ENCODE data around the gene UGT1A8. TPM values are rescaled to one million over a fixed set of nuclear protein-coding genes. Genes with fewer than 3 reads are reported as not detected.

The UGT1A8 gene
- total and polyA plus RNA-seq, 9 of the 15 experiments (the other 6 are each of a cell fraction or from before 2014, with no cell fraction given) = 0.04 TPM; not detected in 8

DNA sequence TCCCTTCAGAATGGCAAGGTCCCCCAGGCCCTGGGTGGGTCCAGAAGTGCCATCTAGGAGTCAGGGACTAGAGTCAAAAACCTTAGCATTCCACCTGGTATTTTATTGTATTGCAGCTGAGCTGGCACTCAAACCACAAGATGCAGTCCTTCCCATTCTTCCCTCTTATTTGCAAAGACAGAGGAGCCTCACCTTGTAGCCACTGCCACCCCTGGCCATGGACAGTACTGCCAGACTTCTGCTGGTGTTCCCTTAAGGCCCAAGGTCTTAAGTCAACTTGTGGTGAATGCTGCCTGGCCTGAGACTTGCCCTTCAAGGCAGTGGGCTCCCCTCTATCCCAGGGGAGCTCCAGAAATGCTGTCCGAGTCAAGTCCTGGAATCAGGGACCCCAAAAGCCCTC lies 25.7 kb downstream of the UGT1A8 start:
- intact Hi-C loops (cut with micrococcal nuclease) (no loop called here), in situ Hi-C loops (cut with MboI) (no loop called here)
- Histone ChIP-seq H3K9me1 (ENCODE audit: control insufficient read depth, insufficient read depth, low read length) (no peaks in the 10 kb centered on the region), H3K79me2 (ENCODE audit: control insufficient read depth, insufficient read depth, low read length) (no peaks in the 10 kb centered on the region), H4K20me1 (replicated peaks; ENCODE audit: control insufficient read depth, insufficient read depth, low read length) (no peaks in the 10 kb centered on the region), H3K4me2 (ENCODE audit: insufficient read depth, low read length) (no peak overlapping the region), H3K4me3 (no peak overlapping the region), H3K27me3 (ENCODE audit: control insufficient read depth in 2 of 2, insufficient read depth in 2 of 2, low read length in 2 of 2) (no peaks in the 10 kb centered on the region), H3K9ac (ENCODE audit: insufficient read depth in 1 of 2, low read depth in 2 of 2, low read length in 2 of 2) (no peak overlapping the region), H3K4me1 (replicated peaks in 1 of 2; ENCODE audit: control insufficient read depth in 2 of 2, insufficient read depth in 2 of 2, low read length in 2 of 2) (no peaks in the 10 kb centered on the region), H2AFZ (ENCODE audit: low read depth, low read length) (no peak overlapping the region), H3K27ac (ENCODE audit: extremely low read depth, low read depth, low read length) (no peak overlapping the region), H3K36me3 (ENCODE audit: control insufficient read depth, insufficient read depth, low read length) (no peaks in the 10 kb centered on the region), H3K9me3 (replicated peaks; ENCODE audit: control insufficient read depth, insufficient read depth, low read depth, low read length) (no peaks in the 10 kb centered on the region)
- peak in 1 of 4 experiments; percentile 2 for DNase-seq (ENCODE audit: extremely low read depth in 1 of 4, low spot score in 3 of 4)
- ChIA-PET POLR2A (no interaction called here), CTCF (ENCODE audit: low intra/inter-chr PET ratio) (no interaction called here)
- no peak for ATAC-seq
- no peak for FAIRE-seq
- no TSS peak for BruUV-seq (replicated peaks)
- 0% methylated on average over 1 of the region's 1 CpG for WGBS (ENCODE audit: insufficient coverage, low coverage, missing lambda C conversion rate)
- no peak for TF ChIP-seq NR2C1 (IDR thresholded peaks at IDR 0.05)
- no peak for TF ChIP-seq NR2C1 (tag; IDR thresholded peaks at IDR 0.05)
- TF ChIP-seq RFX1 (IDR thresholded peaks at IDR 0.05) = no peak
- TF ChIP-seq XRCC4 (IDR thresholded peaks at IDR 0.05; ENCODE audit: extremely low read depth, insufficient read depth, insufficient read length) = no peak
- TF ChIP-seq, protein P1, sequence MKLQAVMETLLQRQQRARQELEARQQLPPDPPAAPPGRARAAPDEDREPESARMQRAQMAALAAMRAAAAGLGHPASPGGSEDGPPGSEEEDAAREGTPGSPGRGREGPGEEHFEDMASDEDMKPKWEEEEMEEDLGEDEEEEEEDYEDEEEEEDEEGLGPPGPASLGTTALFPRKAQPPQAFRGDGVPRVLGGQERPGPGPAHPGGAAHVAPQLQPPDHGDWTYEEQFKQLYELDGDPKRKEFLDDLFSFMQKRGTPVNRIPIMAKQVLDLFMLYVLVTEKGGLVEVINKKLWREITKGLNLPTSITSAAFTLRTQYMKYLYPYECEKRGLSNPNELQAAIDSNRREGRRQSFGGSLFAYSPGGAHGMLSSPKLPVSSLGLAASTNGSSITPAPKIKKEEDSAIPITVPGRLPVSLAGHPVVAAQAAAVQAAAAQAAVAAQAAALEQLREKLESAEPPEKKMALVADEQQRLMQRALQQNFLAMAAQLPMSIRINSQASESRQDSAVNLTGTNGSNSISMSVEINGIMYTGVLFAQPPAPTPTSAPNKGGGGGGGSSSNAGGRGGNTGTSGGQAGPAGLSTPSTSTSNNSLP (IDR thresholded peaks at IDR 0.05; ENCODE audit: borderline replicate concordance, low read depth, low read length) = no peak
- TF ChIP-seq POLR2H (tag; IDR thresholded peaks at IDR 0.05; ENCODE audit: low read depth) = no peak
- TF ChIP-seq RBM14 (IDR thresholded peaks at IDR 0.05; ENCODE audit: borderline replicate concordance, insufficient read depth, low read depth, low read length) = no peak
- TF ChIP-seq ZNF79 (CRISPR knock-in tag; IDR thresholded peaks at IDR 0.05; ENCODE audit: low read depth) = no peak
- TF ChIP-seq ZNF778 (CRISPR knock-in tag; IDR thresholded peaks at IDR 0.05) = no peak
- TF ChIP-seq, protein P2, sequence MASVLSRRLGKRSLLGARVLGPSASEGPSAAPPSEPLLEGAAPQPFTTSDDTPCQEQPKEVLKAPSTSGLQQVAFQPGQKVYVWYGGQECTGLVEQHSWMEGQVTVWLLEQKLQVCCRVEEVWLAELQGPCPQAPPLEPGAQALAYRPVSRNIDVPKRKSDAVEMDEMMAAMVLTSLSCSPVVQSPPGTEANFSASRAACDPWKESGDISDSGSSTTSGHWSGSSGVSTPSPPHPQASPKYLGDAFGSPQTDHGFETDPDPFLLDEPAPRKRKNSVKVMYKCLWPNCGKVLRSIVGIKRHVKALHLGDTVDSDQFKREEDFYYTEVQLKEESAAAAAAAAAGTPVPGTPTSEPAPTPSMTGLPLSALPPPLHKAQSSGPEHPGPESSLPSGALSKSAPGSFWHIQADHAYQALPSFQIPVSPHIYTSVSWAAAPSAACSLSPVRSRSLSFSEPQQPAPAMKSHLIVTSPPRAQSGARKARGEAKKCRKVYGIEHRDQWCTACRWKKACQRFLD (CRISPR knock-in tag; IDR thresholded peaks at IDR 0.05) = no peak
- no peak for TF ChIP-seq GATAD2A (IDR thresholded peaks at IDR 0.05)
- no peak for TF ChIP-seq ARNT (IDR thresholded peaks at IDR 0.05)
- no peak for TF ChIP-seq HCFC1 (IDR thresholded peaks at IDR 0.05; ENCODE audit: low read depth, low read length)
- TF ChIP-seq, protein P3, sequence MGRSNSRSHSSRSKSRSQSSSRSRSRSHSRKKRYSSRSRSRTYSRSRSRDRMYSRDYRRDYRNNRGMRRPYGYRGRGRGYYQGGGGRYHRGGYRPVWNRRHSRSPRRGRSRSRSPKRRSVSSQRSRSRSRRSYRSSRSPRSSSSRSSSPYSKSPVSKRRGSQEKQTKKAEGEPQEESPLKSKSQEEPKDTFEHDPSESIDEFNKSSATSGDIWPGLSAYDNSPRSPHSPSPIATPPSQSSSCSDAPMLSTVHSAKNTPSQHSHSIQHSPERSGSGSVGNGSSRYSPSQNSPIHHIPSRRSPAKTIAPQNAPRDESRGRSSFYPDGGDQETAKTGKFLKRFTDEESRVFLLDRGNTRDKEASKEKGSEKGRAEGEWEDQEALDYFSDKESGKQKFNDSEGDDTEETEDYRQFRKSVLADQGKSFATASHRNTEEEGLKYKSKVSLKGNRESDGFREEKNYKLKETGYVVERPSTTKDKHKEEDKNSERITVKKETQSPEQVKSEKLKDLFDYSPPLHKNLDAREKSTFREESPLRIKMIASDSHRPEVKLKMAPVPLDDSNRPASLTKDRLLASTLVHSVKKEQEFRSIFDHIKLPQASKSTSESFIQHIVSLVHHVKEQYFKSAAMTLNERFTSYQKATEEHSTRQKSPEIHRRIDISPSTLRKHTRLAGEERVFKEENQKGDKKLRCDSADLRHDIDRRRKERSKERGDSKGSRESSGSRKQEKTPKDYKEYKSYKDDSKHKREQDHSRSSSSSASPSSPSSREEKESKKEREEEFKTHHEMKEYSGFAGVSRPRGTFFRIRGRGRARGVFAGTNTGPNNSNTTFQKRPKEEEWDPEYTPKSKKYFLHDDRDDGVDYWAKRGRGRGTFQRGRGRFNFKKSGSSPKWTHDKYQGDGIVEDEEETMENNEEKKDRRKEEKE (IDR thresholded peaks at IDR 0.05; ENCODE audit: borderline replicate concordance in 1 of 2, control insufficient read depth in 1 of 2, low read depth in 2 of 2, low read length in 1 of 2) = no peak
- no peak for TF ChIP-seq SP2 (IDR thresholded peaks at IDR 0.05; ENCODE audit: extremely low read depth, low read depth, low read length, poor library complexity, severe bottlenecking)
- TF ChIP-seq, protein P4, sequence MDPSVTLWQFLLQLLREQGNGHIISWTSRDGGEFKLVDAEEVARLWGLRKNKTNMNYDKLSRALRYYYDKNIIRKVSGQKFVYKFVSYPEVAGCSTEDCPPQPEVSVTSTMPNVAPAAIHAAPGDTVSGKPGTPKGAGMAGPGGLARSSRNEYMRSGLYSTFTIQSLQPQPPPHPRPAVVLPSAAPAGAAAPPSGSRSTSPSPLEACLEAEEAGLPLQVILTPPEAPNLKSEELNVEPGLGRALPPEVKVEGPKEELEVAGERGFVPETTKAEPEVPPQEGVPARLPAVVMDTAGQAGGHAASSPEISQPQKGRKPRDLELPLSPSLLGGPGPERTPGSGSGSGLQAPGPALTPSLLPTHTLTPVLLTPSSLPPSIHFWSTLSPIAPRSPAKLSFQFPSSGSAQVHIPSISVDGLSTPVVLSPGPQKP (CRISPR knock-in tag; IDR thresholded peaks at IDR 0.05) = no peak
- TF ChIP-seq GABPA (tag; conservative IDR thresholded peaks at IDR 0.05; ENCODE audit: low read depth) = no peak
